Hindlimb muscle (tissue), 1 donor: Measurements from ENCODE around the gene AHDC1. TPM values are rescaled to one million over a fixed set of nuclear protein-coding genes. Genes with fewer than 3 reads are reported as not detected.

ENCODE experiments used
- DNase-seq: peaks from one replicate; pipeline ENCODE4 v3.0.0-alpha.2; 2013
- polyA plus RNA-seq: library from polyadenylated mRNA; unstranded; fragments of 120-200 nt; gene quantifications from one replicate; pipeline ENCODE4 v1.2.1, GENCODE V29; 2013; ENCODE audit not compliant: insufficient read length

Gene AHDC1
- polyA plus RNA-seq, 1 donor, result 128 TPM

- no peak for DNase-seq
These were observed 8.8 kb upstream of the AHDC1 start for GRCh38 chr1:27612718-27613117.

GRCh38 chr1:27611450-27611849, 7.5 kb upstream of the AHDC1 start:
- no peak for DNase-seq

GRCh38 chr1:27609618-27610240, 5.8 kb upstream of the AHDC1 start:
- DNase-seq, result no peak

GRCh38 chr1:27609210-27609555, 5.2 kb upstream of the AHDC1 start:
- no peak for DNase-seq

GRCh38 chr1:27607239-27607804, 3.4 kb upstream of the AHDC1 start:
- DNase-seq, result no peak

- DNase-seq, result no peak
These were observed 2.8 kb upstream of the AHDC1 start for GRCh38 chr1:27606708-27607238.

- peak; percentile 65 for DNase-seq
These were observed 2.1 kb upstream of the AHDC1 start for GRCh38 chr1:27605796-27606707.

- no peak for DNase-seq
These were observed 1.4 kb upstream of the AHDC1 start for GRCh38 chr1:27605300-27605766.

GRCh38 chr1:27604579-27605299, 795 bp upstream of the AHDC1 start:
- no peak for DNase-seq

GRCh38 chr1:27603309-27603680, 649 bp downstream of the AHDC1 start:
- no peak for DNase-seq

GRCh38 chr1:27602462-27603308, 1.3 kb downstream of the AHDC1 start:
- DNase-seq, result peak; percentile 62

- peak; percentile 53 for DNase-seq
These were observed 2.0 kb downstream of the AHDC1 start for GRCh38 chr1:27601771-27602461.

- DNase-seq, result no peak
These were observed 2.6 kb downstream of the AHDC1 start for GRCh38 chr1:27601321-27601770.

GRCh38 chr1:27600498-27601175, 3.3 kb downstream of the AHDC1 start:
- DNase-seq, result no peak

GRCh38 chr1:27599605-27600497, 4.1 kb downstream of the AHDC1 start:
- no peak for DNase-seq

GRCh38 chr1:27598902-27599528, 4.9 kb downstream of the AHDC1 start:
- DNase-seq, result peak; percentile 90

GRCh38 chr1:27598295-27598687, 5.7 kb downstream of the AHDC1 start:
- DNase-seq, result peak; percentile 76

- peak; percentile 68 for DNase-seq
These were observed 6.2 kb downstream of the AHDC1 start for GRCh38 chr1:27597516-27598294.
